DND-41 (cell line): ENCODE results near the gene KXD1.

Experiments
- CTCF ChIP-seq: IDR thresholded peaks from 2 replicates; pipeline ENCODE4 v1.5.1; 2012; ENCODE audit warnings: borderline replicate concordance, low read length, moderate library complexity, mild to moderate bottlenecking; ENCODE audit not compliant: poor library complexity, severe bottlenecking; ENCODE audit errors: extremely low read depth
- EZH2 ChIP-seq: IDR thresholded peaks from 3 replicates; pipeline ENCODE4 v1.6.1; 2012; ENCODE audit warnings: borderline replicate concordance, low read depth, mild to moderate bottlenecking, moderate library complexity, low read length, inconsistent platforms; ENCODE audit not compliant: severe bottlenecking

GRCh38 chr19:18593367-18594095 is 35.9 kb downstream of the KXD1 start:
- TF ChIP-seq CTCF (no peak), EZH2 (no peak)
